Hindlimb muscle (tissue), 1 donor: ENCODE measurements around the gene SERTAD4. TPM values are rescaled to one million over a fixed set of nuclear protein-coding genes. Genes with fewer than 3 reads are reported as not detected.
"Not testable (repeated sequence)": the region's sequence is repeated elsewhere in the genome, so short reads cannot be mapped to it uniquely, and the experiment has no call there.

ENCODE experiments used
- DNase-seq: peaks from one replicate; pipeline ENCODE4 v3.0.0-alpha.2; 2013
- polyA plus RNA-seq: library from polyadenylated mRNA; unstranded; fragments of 120-200 nt; gene quantifications from one replicate; pipeline ENCODE4 v1.2.1, GENCODE V29; 2013; ENCODE audit not compliant: insufficient read length

SERTAD4 gene
- 2.7 TPM for polyA plus RNA-seq

- no peak for DNase-seq
Observed at GRCh38 chr1:210232511-210233215, at the start of gene SERTAD4. Gene SERTAD4, plus strand, starts transcription at chr1:210232796. Its CDS starts 5,165 bp downstream, at chr1:210237961.

GRCh38 chr1:210185063-210185462, 47.5 kb upstream of the SERTAD4 start:
- no peak for DNase-seq

GRCh38 chr1:210187849-210188606, 44.6 kb upstream of the SERTAD4 start:
- not testable (repeated sequence) for DNase-seq

- no peak for DNase-seq
Observed at GRCh38 chr1:210189426-210189825, 43.2 kb upstream of the SERTAD4 start.

GRCh38 chr1:210195635-210196160, 36.9 kb upstream of the SERTAD4 start:
- no peak for DNase-seq

- not testable (repeated sequence) for DNase-seq
Observed at GRCh38 chr1:210196266-210196665, 36.3 kb upstream of the SERTAD4 start.

GRCh38 chr1:210198840-210199239, 33.8 kb upstream of the SERTAD4 start:
- no peak for DNase-seq

GRCh38 chr1:210200124-210200736, 32.4 kb upstream of the SERTAD4 start:
- no peak for DNase-seq

GRCh38 chr1:210201681-210202080, 30.9 kb upstream of the SERTAD4 start:
- no peak for DNase-seq

- no peak for DNase-seq
Observed at GRCh38 chr1:210207597-210208450, 24.8 kb upstream of the SERTAD4 start.

GRCh38 chr1:210213335-210213734, 19.3 kb upstream of the SERTAD4 start:
- DNase-seq, result no peak

- DNase-seq, result no peak
Observed at GRCh38 chr1:210214573-210215409, 17.8 kb upstream of the SERTAD4 start.

- no peak for DNase-seq
Observed at GRCh38 chr1:210217482-210217881, 15.1 kb upstream of the SERTAD4 start.

GRCh38 chr1:210218047-210218446, 14.5 kb upstream of the SERTAD4 start:
- no peak for DNase-seq

- DNase-seq, result no peak
Observed at GRCh38 chr1:210222340-210223006, 10.1 kb upstream of the SERTAD4 start.

GRCh38 chr1:210223226-210223904, 9.2 kb upstream of the SERTAD4 start:
- DNase-seq, result no peak

GRCh38 chr1:210228158-210228557, 4.4 kb upstream of the SERTAD4 start:
- no peak for DNase-seq

- no peak for DNase-seq
Observed at GRCh38 chr1:210230149-210230695, 2.4 kb upstream of the SERTAD4 start.

- DNase-seq, result no peak
Observed at GRCh38 chr1:210231846-210232510, 618 bp upstream of the SERTAD4 start.
